GM12872 (cell line): ENCODE results near the gene SNF8.
A peak's percentile ranks its signal among the peaks of the same experiment; 100 is the strongest.

Source experiments
- TF ChIP-seq, protein P1 (sequence below): IDR thresholded peaks from 3 replicates; pipeline ENCODE4 v1.5.1; 2011; ENCODE audit warnings: low read depth, mild to moderate bottlenecking, low read length, moderate library complexity; ENCODE audit not compliant: insufficient read depth

Gene SNF8

DNA sequence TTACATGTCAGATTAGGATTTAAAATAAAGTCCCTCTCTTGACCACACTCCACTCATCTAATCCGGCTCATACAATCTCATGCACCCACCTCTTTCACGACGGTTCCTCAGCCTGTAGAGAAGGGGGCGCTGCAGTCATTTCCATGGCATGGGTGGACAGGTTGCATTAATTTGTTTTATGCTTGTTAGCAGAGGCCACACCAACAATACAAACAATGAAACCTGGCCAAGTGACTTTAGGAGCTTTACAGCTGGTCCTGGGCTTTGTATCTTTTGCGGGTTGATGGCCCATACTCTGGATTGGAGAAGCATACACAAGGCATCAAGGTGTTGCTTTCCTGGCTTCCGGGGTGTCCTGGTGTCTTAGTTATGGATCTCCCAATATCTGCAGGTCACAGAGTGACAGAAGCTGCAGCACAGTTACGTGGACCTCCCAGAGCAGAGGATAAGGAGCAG lies 9.7 kb upstream of the SNF8 start:
- TF ChIP-seq, protein P1, sequence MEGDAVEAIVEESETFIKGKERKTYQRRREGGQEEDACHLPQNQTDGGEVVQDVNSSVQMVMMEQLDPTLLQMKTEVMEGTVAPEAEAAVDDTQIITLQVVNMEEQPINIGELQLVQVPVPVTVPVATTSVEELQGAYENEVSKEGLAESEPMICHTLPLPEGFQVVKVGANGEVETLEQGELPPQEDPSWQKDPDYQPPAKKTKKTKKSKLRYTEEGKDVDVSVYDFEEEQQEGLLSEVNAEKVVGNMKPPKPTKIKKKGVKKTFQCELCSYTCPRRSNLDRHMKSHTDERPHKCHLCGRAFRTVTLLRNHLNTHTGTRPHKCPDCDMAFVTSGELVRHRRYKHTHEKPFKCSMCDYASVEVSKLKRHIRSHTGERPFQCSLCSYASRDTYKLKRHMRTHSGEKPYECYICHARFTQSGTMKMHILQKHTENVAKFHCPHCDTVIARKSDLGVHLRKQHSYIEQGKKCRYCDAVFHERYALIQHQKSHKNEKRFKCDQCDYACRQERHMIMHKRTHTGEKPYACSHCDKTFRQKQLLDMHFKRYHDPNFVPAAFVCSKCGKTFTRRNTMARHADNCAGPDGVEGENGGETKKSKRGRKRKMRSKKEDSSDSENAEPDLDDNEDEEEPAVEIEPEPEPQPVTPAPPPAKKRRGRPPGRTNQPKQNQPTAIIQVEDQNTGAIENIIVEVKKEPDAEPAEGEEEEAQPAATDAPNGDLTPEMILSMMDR: 0 out of 3 replicates have a peak, but pooled peaks have one; percentile 37

DNA sequence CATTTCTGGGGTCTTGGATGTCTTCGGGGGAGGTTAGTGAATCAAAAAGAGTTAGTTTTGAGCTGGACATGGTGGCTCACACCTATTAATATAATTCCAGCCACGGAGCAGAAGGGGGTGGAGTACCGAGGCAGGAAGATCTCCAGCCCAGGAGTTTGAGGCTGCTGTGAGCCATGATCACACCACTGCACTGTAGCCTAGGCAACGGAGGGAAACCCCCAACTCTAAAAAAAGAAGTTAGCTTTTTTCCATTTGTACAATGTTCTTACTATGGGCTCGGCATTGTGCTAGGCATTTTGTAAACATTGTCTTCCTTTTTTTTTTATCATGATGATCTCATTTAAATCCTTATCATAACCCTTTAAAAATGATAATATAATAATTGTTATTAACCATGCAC lies 8.3 kb upstream of the SNF8 start:
- TF ChIP-seq, protein P1: no peak

DNA sequence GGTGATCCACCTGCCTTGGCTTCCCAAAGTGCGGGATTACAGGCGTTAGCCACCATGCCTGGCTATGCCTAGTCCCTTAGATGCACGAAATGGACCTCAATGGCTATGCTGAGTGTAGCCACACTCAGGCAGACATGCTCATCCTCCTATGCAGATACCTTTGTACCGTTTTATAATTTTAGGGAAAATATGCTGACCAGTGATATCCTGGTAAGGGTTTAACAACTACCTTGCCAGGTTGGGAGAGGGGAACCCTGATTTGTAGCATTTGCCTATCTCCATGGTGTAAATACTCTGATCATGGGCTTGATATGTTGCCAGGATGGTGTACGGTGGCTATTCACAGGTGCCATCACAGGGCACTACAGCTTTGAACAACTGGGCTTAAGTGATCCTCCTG lies 6.9 kb upstream of the SNF8 start:
- TF ChIP-seq, protein P1: no peak

DNA sequence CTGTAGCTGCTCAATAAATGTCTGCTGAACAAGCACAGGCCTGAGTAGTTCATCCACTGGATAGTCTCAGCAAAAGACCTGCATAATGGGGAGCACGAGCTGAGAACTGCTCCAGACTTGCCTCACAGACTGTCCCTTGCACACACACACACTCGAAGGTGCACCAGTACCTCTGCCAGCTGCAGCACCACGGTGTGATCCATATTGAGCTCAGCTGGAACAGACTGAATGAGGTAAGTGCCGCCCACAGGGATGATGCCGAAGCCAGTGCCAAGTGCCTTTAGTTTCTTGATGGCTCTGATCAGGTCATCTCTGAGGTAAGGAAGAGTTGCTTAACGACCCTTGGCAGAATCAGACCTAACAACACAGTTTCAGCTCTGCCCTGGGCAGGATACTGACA lies 11.6 kb downstream of the SNF8 start:
- TF ChIP-seq, protein P1: no peak

DNA sequence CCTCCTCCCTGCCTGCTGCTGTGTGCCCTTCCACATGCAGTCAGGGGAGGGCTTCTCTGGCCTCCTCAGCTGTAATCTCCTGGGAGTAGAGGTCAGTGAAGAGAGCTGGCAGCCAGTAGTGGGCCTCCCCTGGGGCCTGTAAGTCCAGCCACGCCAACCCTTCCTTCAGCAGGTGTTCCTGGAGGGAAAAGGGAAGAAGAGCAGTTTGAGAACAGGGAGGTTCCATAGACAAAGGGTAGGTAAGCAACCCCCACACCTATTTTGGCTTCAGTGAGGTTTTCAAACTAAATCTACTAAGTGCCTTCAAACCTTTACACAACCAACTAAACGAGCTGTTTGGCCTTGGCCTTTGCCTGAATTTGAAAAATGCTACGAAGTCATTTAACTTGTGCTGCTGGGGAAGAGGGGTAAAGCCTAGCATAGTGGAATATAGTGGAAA lies 14.2 kb downstream of the SNF8 start:
- TF ChIP-seq, protein P1: no peak

DNA sequence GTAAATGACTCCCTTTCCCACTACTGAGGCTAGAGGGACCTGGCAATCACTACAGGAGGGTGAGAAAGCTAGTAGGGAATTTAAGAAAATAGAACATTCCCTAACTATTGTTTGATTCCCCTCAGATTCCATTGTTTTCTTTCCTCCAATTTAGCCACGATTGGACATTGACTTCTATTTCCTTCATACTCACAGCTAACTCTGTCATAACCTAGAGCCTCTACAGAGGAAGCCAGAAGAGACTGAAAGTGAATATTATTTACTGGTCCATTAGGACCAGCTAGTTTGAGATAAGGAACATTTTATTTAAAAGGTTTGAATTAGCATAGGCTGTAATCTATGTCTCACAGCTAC lies 14.9 kb downstream of the SNF8 start:
- TF ChIP-seq, protein P1: no peak

DNA sequence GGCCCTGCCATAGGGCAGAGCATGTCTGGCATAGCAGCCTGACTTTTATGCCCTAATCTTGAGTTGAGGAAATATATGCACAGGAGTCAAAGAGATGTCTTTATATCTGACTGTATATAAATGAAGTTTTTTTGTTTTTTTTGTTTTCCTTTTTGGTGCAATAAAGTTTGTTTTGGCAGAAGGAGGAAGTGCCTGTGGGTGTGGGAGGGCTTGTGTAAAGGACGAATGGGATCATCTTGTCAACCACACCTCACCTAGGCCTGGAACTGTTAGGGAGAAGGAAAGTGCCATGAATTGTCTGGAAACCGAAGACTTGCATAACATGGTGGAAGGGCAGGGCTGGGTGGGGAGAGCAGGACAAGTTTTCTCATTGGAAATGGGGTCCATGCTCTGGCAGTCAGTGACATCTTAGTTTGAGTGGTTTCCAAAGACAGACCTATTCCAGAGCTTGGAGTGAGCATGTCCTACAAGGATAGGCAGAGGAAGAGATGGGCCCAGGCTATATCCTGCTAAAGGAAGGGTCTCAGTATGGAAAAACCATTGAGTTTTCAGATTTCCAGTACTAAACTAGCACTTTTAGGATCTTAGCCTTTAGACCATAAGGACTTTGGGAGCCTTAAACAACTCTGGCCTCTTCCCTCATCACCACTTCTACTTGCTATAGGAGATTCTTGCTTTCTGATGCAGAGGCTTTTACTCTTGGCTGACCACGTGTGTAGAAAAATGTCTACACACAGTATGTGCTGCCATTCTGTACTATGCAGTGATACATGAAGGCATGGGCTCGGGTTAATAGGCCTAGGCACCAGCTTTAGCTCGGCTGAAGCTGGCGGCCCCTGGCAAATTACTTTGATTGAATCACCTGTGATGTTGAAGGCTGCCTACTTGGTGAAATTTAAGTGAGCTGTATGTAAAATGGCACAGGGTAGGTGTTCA lies 15.5 kb downstream of the SNF8 start:
- TF ChIP-seq, protein P1: no peak
